GM19099 (cell line): ENCODE results near the gene HOXC6.

Experiments
- POLR2A ChIP-seq: IDR thresholded peaks from 3 replicates; pipeline ENCODE4 v1.6.1; 2011; ENCODE audit warnings: low read depth; ENCODE audit not compliant: insufficient read length; ENCODE audit errors: extremely low read depth

HOXC6 gene

DNA sequence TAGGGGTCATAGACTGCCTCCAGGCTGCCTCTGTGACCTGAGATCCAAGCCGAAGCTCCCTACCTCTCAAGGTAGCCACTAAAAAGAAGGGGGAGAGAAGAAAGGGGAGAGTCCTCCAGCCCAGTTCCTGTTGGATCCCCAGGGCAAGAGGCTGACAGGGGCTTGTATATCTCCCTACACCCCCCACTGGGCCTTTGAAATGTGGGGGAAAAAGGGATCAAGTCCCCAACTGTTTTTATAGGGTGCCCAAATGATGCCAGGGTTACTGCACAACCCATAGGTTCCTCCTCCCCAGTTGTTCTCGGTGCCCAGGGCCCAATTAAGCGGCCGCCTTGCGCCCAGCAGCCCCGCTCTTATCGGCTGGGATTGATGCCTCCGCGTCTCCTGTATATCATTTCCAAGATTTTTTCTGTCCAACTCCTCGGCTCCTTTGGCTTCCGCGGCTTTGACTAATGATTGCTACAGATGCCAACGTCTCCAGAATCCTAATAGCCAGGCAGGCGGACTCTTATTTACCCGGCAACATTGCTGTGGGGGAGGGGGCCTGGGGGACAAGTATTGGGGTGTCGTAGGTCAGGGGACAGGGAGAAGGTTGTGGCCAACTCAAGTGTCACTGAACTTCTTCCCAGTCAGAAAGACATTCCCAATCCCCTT lies 17.8 kb downstream of the HOXC6 start:
- no peak for TF ChIP-seq POLR2A

DNA sequence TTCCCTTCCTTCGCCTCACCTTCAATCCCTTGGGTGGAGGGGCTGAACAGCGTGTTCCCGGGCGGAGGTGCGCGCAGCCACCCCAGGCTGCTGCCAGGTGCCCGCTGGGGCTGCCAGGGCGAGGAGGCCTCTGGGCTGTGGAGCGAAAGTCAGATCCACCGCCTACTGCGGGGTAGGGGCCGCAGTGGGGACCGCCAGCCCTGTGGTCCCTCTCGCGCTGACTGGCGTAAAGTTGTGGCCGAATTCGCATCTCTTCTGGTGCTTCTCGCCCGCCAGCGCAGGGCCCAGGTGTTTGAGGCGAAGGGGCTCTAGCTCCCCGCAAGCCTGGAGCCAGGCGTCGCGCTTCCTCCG lies 18.5 kb downstream of the HOXC6 start:
- no peak for TF ChIP-seq POLR2A

DNA sequence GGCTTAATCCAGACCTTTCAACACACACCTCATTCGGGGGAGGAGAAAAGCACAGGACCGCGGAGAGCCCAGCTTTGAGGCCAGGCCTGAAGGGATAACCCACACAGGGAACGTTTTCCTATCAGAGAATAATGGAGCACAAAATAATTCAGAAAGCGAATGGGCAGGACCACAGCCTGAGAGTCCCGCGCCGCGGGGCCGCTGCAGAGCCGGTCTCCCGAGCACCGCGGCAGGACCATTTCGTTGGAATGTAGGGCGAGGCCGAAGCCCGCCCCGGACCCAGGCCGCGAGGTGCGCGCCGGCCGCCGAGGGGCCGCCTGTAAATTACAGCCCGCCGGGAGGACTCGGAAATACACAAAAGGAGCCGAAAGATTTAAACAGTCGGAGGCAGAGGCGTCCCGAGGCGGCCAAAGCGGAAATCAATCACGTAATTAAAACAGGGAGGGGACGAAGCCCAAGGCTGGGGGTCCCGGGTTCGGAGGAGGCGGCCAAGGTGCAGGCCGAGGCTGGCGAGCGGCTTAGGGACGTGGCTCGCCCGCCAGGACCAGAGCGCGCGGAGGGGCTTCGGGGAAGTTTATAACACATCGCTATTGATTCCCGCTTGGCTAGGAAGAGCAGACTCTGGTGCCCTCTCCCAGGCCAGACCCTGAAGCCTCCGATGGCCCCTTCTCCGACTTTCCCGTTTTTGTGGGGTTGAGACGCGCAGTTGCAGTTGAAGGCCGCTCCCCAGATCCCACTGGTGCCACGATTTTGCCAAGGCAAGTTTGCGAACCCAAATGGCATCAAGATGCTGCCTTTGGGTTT lies 19.1 kb downstream of the HOXC6 start:
- TF ChIP-seq POLR2A: no peak

DNA sequence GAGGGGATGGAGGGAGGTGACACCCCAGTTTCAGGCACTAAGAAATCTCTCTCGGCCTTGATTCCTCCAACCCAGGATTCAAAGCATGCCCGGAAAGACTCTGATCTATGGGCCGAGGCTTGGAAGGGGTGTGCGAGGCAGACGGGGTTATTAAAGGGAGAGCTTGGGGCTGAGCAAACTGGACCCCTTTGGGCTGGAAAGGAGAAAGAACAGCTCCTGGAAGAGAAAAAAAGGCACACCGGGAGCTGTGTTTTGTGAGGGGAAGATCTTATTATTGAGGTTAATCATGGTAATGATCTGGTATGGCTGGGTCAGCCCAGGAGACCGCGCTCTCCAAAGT lies 19.7 kb downstream of the HOXC6 start:
- no peak for TF ChIP-seq POLR2A

DNA sequence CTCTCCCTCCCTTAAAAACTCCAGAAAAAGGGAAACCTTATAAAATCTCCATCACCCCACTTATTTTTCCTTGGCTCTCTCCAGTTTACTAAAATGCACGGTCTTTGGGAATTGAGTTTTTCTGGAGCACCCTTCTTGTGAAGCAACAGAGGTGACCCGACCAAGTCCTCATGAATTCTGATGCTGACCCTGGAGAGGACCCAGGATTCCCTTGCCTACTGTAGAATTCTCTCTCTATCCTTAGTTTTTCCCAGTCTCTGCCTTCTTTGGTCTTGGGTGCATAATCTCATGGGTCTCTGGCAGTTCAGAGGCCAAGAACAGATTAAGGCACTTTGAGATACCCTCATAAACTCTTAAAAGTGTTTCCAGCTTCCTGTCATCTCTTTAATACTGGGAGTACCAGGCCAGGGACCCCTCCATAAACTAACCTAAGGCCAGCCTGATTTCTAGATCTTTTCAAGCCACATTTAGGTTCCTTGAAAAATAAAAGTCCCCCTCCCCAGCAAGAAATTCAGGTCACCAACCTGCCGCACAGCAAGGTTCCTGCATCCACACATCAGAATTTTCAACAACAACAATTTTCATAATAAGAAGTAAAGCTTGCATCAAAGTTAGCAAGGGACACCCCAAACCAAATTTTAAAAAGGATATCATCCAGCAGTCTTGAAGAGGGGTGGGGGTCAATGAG lies 20.3 kb downstream of the HOXC6 start:
- TF ChIP-seq POLR2A: no peak

DNA sequence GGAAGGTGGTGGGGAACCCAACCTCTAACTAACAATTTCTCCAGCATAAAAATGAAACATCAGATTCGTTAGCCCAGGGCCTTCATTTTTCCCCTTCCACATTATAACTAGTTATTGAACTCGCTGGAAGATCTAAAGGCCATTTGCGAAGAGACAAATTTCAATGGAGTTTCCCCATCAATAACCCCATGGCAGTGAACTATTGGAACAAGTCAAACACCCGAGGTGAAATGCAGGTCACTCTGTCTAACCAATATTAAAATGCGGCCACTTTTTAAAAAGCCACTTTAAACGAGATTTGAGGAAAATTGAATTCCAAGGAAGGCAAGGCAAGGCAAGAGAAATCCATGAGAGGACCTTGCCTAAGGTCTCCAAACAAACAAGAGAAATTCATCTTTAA lies 20.9 kb downstream of the HOXC6 start:
- TF ChIP-seq POLR2A: no peak

DNA sequence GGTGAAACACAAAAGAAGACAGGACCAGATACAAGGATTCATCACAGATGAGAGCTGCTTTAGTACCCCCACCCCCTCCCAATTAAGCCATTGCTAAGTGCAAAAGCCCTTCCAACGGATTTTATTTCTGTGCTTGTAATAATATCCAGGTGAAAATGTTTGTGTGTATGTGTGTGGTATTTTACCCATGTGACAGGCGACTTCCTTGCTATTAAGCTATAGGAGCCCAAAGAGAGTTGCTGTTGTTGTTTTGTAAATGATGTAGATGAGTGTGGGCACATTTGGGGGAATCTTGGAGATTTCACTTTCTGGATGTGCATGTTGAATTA lies 22.2 kb downstream of the HOXC6 start:
- no peak for TF ChIP-seq POLR2A

DNA sequence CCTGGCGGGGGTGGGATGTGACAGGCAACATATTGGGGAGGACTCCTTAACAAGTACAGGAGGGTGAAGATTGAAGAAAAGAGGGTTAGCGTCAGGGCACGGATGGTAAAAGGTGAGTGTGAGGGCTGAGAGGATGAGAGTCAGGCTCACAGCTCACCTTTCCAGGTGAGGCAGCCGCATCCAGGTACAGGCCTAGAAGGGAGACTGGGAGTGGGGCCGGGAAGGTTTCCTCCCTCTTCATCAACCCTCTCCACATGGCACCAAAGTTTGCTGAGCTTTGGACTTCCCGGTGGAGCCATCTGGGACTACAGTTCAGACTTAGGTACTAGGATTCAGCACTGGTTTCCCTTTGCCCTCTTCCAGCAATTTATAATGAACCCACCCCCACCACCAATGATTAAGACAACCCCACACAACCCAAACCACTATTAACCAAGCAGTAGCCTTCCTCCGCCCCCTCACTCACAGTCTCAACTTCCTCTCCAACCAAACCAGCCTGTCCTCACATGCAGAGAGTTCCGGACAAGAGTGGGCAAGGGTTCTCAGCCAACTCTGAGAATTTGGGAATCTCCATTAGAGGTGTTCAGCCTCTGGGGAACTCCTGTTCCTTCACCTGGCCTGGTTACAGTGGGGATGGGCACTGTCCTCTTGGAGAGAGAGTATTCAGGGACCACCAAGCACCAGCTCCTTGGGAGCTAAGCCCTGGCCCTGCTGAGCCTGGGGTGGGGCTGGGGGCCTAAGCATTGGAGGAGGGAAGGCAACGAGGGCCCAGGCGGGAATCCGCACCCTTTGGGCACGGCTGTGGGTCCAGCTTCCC lies 23.0 kb downstream of the HOXC6 start:
- TF ChIP-seq POLR2A: no peak

DNA sequence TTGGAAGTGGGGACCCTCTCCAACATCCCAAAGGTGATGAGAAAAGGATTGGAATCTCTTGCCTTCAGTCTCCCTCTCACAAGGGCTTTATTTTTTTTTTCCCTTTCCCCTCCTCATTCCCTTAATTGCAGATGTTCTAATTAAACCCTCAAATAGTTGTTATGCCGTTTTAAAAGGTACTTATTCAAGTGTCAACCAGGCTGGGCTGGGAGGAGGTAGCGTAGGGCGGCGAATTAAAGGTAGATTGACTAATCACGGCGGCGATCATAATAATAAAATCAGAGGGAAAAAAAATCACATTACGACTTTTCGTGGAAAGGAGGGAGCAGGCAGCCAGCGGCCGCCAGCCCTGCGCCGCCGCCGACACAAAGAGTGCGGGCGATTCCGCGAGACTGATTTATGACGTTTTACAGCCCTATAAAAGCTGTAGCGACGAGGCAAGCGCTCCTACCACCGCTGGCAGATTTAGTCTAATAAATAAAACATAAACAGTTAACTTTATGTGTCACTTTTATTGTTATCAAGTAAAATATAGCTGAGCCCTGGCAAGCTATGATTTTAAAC lies 23.7 kb downstream of the HOXC6 start:
- TF ChIP-seq POLR2A: no peak

DNA sequence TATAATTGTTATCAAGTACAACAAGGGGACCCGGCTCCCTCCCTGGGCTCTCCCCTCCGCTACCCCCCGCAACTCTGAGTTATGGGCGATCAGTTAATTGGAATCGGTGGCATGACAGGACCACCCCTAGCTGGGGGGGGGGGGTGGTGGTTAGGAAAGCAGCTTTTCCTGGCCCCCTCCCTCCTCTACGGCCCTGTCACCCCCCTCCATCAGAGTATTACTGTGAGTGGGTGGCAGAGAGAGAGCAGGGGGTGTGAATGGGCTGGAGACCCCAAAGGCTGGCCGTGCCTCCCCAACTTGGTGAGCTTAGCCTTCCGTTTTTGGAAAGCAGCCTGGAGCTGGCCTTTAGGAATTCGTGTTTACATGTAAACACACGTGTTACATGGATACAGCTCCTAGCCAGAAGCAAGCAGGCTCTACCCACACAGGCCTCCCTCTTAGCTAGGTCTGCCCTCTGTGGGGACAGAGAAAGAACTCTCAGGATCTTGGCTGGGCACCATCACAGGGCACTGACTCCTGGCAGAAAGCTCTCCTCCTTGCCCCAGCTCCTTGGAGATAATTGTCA lies 24.3 kb downstream of the HOXC6 start:
- no peak for TF ChIP-seq POLR2A

DNA sequence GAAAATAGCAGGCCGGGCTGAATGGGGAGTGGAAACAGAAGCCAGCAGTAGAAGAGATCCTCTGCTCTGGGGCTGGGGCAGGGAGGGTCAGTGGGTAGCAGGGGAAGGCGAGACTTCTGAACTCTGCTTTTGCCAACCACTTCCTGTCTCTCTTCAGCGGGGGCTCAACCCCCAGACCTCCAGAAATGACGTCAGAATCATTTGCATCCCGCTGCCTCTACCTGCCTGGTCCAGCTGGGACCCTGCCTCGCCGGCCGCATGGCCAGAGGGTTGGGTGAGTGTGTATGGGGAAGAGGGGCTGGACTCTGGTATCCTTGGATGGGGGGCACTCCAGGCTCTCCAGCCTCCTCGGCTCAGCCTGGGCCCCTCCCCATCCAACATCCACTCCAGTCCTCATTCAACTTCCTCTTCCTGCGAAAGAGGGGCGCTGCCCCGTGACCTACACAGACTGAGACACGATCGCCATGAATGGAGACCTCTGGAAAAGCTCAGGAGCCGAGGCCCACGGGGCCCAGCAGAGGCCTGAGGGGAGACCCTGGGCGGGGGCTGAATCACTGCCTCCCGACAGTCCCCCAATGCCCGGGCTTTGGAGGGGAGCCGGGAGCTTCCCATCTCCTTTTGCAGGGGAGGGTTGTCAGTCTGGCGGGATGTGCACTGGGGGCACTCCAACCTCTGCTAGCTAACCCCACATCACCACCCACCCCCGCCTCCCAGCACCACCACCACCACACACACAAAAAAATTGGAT lies 24.9 kb downstream of the HOXC6 start:
- peak; percentile 82 for TF ChIP-seq POLR2A

DNA sequence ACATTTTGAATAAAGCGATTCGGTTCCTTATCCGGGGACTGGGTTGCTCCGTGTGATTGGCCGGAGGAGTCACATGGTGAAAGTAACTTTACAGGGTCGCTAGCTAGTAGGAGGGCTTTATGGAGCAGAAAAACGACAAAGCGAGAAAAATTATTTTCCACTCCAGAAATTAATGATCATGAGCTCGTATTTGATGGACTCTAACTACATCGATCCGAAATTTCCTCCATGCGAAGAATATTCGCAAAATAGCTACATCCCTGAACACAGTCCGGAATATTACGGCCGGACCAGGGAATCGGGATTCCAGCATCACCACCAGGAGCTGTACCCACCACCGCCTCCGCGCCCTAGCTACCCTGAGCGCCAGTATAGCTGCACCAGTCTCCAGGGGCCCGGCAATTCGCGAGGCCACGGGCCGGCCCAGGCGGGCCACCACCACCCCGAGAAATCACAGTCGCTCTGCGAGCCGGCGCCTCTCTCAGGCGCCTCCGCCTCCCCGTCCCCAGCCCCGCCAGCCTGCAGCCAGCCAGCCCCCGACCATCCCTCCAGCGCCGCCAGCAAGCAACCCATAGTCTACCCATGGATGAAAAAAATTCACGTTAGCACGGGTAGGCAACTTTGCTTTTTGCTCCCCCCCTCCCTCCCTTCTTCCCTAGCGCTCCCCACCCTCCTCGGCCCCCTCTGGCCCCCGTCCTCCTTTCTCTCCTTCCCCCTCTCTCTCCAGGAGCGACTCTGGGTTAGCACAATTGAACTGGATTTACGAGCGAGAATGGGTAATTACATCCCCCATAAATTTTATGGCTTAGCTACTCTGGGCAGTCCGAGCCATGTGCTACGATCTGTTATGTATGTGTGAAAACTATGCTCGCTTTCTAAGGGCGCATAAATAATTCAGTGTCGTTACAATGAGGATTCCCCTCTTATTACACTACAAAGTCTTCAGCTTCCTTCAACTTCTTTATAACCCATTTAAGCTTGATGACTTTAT lies 25.8 kb downstream of the HOXC6 start, which contains the start of gene HOXC4:
Gene HOXC4, plus strand, starts transcription at position 85 of the 991 bp plus-strand sequence. Its CDS starts 88 bp downstream, at position 173.
- TF ChIP-seq POLR2A: no peak

DNA sequence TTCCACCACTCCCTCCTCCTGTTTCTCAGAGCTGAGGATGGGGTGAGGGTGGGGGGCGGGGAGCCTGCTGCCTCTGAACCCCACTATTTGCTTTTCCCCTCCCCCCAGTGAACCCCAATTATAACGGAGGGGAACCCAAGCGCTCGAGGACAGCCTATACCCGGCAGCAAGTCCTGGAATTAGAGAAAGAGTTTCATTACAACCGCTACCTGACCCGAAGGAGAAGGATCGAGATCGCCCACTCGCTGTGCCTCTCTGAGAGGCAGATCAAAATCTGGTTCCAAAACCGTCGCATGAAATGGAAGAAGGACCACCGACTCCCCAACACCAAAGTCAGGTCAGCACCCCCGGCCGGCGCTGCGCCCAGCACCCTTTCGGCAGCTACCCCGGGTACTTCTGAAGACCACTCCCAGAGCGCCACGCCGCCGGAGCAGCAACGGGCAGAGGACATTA lies 26.5 kb downstream of the HOXC6 start:
- no peak for TF ChIP-seq POLR2A

DNA sequence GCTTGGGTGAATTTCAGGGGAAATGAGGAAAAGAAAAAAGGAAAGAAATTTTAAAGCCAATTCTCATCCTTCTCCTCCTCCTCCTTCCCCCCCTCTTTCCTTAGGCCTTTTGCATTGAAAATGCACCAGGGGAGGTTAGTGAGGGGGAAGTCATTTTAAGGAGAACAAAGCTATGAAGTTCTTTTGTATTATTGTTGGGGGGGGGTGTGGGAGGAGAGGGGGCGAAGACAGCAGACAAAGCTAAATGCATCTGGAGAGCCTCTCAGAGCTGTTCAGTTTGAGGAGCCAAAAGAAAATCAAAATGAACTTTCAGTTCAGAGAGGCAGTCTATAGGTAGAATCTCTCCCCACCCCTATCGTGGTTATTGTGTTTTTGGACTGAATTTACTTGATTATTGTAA lies 27.3 kb downstream of the HOXC6 start:
- no peak for TF ChIP-seq POLR2A
